GM10248 (cell line): ENCODE results near the gene GRIK3.
"Not testable (repeated sequence)": the region's sequence is repeated elsewhere in the genome, so short reads cannot be mapped to it uniquely, and the experiment has no call there.

ENCODE experiments used
- CTCF ChIA-PET: fragments of 300-600 bp; sonication (Branson Sonifier 250); formaldehyde crosslinking; extraction: SDS; loops from one replicate; lab custom pipeline; 2021; ENCODE audit warnings: antibody characterized with exemption; lab: Yijun Ruan, JAX
- POLR2A ChIA-PET: fragments of 350-650 bp; sonication (Branson Sonifier 250); formaldehyde crosslinking; extraction: SDS; loops from one replicate; lab custom pipeline; 2020; ENCODE audit warnings: antibody characterized with exemption; lab: Yijun Ruan, JAX
- DNase-seq: peaks from one replicate; pipeline ENCODE4 v3.0.0; 2012; ENCODE audit errors: extremely low spot score
- TF ChIP-seq, protein P1 (sequence below): IDR thresholded peaks from 2 replicates; pipeline ENCODE4 v1.5.1; 2012; ENCODE audit warnings: mild to moderate bottlenecking, low read depth; ENCODE audit errors: extremely low read depth, missing control alignments, control extremely low read depth

GRIK3 gene

DNA sequence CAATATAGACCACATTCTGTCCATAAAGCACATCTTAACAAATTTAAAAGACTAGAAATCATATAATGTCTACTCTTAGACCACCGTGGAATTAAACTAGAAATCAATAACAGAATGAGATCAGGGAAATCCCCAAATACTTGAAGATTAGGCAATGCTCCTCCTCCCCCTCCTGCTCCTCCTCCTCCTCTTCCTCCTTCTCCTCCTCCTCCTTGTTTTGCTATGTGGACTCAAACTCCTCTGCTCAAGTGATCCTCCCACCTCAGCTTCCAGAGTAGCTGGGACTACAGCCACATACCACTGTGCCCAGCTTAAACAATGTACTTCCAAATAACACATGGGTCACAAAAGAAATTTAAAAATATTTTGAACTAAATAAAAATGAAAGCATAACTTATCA is 134.2 kb downstream of the GRIK3 start:
- TF ChIP-seq, protein P1, sequence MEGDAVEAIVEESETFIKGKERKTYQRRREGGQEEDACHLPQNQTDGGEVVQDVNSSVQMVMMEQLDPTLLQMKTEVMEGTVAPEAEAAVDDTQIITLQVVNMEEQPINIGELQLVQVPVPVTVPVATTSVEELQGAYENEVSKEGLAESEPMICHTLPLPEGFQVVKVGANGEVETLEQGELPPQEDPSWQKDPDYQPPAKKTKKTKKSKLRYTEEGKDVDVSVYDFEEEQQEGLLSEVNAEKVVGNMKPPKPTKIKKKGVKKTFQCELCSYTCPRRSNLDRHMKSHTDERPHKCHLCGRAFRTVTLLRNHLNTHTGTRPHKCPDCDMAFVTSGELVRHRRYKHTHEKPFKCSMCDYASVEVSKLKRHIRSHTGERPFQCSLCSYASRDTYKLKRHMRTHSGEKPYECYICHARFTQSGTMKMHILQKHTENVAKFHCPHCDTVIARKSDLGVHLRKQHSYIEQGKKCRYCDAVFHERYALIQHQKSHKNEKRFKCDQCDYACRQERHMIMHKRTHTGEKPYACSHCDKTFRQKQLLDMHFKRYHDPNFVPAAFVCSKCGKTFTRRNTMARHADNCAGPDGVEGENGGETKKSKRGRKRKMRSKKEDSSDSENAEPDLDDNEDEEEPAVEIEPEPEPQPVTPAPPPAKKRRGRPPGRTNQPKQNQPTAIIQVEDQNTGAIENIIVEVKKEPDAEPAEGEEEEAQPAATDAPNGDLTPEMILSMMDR, result no peak
- no peak for DNase-seq
- ChIA-PET CTCF (interaction anchor here (0.9 to 1.0 kb wide), 2 partner anchors 14 to 424 kb away, joined by 3 read pairs; no protein-coding TSS in a partner anchor), POLR2A (no interaction called here)

DNA sequence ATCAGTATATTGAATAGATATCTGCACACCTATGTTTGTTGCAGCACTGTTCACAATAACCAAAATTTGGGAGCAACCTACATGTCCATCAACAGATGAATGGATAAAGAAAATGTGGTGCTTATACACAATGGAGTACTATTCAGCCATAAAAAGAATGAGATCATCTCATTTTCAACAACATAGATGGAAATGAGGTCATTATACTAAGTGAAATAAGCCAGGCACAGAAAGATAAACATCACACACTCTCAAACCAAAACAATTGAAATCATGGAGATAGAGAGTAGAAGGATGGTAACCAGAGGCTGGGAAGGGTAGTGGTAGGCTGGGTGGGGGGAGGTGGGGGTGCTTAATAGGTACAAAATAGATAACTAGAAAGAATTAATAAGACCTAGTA is 136.5 kb downstream of the GRIK3 start:
- CTCF ChIA-PET, DNase-seq, POLR2A ChIA-PET: not testable (repeated sequence)

DNA sequence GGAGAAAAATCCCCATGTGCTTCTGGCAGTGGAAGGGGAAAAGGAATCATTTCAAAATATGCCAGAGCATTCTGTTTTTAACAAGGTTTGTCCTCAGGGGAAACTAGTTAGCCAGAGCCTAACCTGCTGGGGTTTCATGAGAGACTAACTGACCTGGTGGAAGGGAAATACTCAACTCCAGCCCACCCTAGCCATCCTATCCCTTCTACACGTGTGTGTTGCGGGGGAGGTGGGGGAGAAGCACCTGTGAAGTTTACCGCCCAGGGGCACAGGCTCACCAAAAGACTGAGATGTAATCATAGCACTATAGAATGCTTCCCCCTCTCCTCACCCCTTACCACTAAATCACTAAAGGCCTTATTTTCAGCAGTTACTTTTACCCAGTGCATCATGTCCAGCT is 139.5 kb downstream of the GRIK3 start:
- CTCF ChIA-PET, result no interaction called here
- DNase-seq, result no peak
- POLR2A ChIA-PET, result no interaction called here
- TF ChIP-seq, protein P1, result no peak

DNA sequence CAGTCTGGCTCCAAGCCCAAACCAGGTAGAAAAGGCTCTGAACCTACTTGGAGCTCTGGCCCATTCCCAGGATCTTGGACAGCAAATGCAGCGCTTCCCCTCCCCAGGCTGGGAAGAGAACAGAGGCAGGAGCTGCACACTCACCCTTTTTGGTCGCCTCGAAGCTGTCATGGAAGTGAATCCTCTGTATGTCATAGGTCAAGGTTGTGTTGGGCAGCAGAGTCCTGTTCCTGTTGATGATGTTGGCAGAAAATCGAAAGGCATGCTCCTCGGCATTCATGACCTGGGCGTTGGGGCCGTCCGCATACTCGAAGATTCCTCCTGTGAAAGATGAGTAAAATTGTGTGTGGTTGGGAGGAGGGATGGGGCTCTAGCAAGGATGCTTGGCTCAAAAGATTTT is 143.5 kb downstream of the GRIK3 start:
- TF ChIP-seq, protein P1, result no peak
- POLR2A ChIA-PET, result no interaction called here

DNA sequence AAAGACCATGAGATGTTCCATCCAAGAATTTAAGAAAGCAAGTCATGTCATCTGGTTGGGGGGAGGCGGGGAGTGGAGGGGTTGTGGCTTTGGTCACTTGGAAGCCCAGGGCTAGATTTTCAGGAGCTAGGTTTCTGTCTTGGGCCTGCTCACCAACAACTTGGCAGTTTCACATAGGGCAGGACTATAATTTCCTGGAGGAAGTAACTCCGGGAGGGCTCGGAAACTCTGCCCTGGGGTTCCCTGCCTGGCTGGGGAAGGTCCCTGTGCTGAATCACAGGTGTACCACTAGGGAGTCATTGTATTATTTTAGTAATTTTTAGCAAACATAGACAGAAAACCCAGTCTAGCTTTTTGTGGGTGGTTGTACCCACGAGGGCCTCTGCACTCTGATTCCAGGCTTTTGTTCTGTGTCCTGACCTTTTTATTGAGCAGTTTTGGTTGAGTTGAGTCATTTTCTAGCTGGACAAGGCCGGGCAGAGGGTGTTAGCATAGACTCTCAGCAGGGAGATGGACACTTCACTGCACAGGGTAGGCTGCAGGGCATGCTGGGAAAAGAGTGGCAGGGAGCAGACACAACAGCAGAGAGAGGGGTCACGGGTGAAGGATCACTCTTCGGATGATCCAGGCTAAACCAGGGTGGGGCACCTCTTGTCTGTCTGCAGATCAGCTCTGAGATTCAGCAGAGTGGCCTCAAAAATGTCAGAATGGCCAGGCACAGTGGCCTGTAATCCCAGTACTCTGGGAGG is 144.7 kb downstream of the GRIK3 start:
- ChIA-PET POLR2A (no interaction called here), CTCF (no interaction called here)
- no peak for DNase-seq
- TF ChIP-seq, protein P1, result no peak

More for the DNA sequence above, 143.5 kb downstream of the GRIK3 start:
- no peak for DNase-seq
- CTCF ChIA-PET, result no interaction called here

DNA sequence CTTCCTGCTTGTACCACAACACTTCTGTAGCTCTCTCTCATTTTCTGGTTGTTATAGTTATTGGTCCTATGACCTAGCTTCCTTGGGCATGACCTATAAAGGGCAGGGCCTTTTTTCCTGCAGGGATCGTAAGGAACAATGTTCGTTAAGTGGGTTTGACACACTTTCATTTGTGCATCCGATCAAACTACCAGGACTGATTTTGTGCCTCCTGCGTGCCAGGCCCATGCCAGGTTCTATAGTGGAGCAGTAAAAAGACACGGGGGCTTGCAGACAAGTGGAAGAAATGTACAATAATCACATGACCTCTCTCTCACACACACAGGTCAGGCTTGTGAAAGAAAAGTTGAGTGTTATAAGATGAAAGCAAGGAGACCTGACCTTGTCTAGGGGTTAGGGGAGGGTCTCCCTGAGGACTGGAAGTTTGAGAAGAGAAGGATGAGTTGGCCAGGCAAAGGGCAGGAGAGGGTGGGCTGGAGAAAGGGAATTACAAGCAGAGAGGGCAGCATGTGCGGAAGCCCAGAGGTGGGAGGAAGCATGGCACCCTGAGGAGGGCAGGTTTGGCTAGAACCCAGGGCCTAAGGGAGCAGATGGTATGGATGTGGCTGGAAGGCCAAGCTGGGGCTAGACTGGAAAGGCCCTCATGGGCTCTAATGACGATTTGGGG is 145.4 kb downstream of the GRIK3 start:
- DNase-seq, result no peak
- ChIA-PET POLR2A (no interaction called here), CTCF (interaction anchor here (1.2 kb wide), 1 partner anchor 25 kb away, joined by 4 read pairs; no protein-coding TSS in a partner anchor)
- TF ChIP-seq, protein P1, result no peak
